GM23338 (cell line): ENCODE results near the gene DAB2. TPM values are rescaled to one million over a fixed set of nuclear protein-coding genes. Genes with fewer than 3 reads are reported as not detected.

Source experiments
- ATAC-seq: fragments of 200-7000 bp; cut with Tn5 transposase; 3 replicates; pipeline ENCODE4 v1.9.1; 2020
- DNase-seq: peaks from one replicate; pipeline ENCODE4 v3.0.0-alpha.2; 2015; ENCODE audit warnings: low spot score
- H2AFZ ChIP-seq: fragments of 200-600 bp; sonication (generic); 2 replicates; pipeline ENCODE4 v1.8.0; 2016; ENCODE audit warnings: antibody characterized with exemption, mild to moderate bottlenecking, moderate library complexity
- H3F3A ChIP-seq: fragments of 200-600 bp; sonication (generic); replicated peaks from 2 replicates; pipeline ENCODE4 v1.8.0; 2017; ENCODE audit warnings: antibody characterized with exemption, mixed run types, low read depth
- H3K27ac ChIP-seq: fragments of 200-600 bp; sonication (generic); 2 replicates; pipeline ENCODE4 v1.6.1; 2016; ENCODE audit warnings: low read depth
- H3K27me3 ChIP-seq: fragments of 200-600 bp; sonication (generic); 2 replicates; pipeline ENCODE4 v1.8.0; 2016; ENCODE audit warnings: mild to moderate bottlenecking, mixed run types, moderate library complexity; ENCODE audit not compliant: insufficient read depth
- H3K36me3 ChIP-seq: fragments of 200-600 bp; sonication (generic); 2 replicates; pipeline ENCODE4 v1.8.0; 2016; ENCODE audit warnings: mild to moderate bottlenecking; ENCODE audit not compliant: insufficient read depth
- H3K4me1 ChIP-seq: fragments of 200-600 bp; sonication (generic); 2 replicates; pipeline ENCODE4 v1.8.0; 2016; ENCODE audit warnings: mild to moderate bottlenecking, moderate library complexity; ENCODE audit not compliant: insufficient read depth
- H3K4me2 ChIP-seq: fragments of 200-600 bp; sonication (generic); 2 replicates; pipeline ENCODE4 v1.7.1; 2017; ENCODE audit warnings: mixed run types
- H3K4me3 ChIP-seq: fragments of 200-600 bp; sonication (generic); 2 replicates; pipeline ENCODE4 v1.6.1; 2016; ENCODE audit warnings: mixed run types
- H3K79me2 ChIP-seq: fragments of 200-600 bp; sonication (generic); replicated peaks from 2 replicates; pipeline ENCODE4 v1.8.0; 2017; ENCODE audit warnings: mild to moderate bottlenecking; ENCODE audit not compliant: insufficient read depth
- H3K9me2 ChIP-seq: fragments of 200-600 bp; sonication (generic); 2 replicates; pipeline ENCODE4 v1.8.0; 2017; ENCODE audit not compliant: insufficient read depth
- H4K20me1 ChIP-seq: fragments of 200-600 bp; sonication (generic); replicated peaks from 2 replicates; pipeline ENCODE4 v1.8.0; 2017; ENCODE audit warnings: mild to moderate bottlenecking; ENCODE audit not compliant: insufficient read depth
- H3K27ac Mint-ChIP-seq: 2 replicates; pipeline ENCODE4 v1.8.0; 2020; ENCODE audit warnings: inconsistent platforms, mild to moderate bottlenecking, moderate library complexity, mixed read lengths
- H3K27me3 Mint-ChIP-seq: 3 replicates; pipeline ENCODE4 v1.8.0; 2022; ENCODE audit warnings: low read depth, mild to moderate bottlenecking, moderate library complexity, mixed read lengths, inconsistent platforms; ENCODE audit not compliant: insufficient read depth, poor library complexity
- H3K36me3 Mint-ChIP-seq: 3 replicates; pipeline ENCODE4 v1.8.0; 2021; ENCODE audit warnings: low read depth, mild to moderate bottlenecking, inconsistent platforms, moderate library complexity, mixed read lengths
- H3K4me1 Mint-ChIP-seq: 3 replicates; pipeline ENCODE4 v1.8.0; 2020; ENCODE audit warnings: mild to moderate bottlenecking, inconsistent platforms, mixed read lengths
- H3K4me3 Mint-ChIP-seq: 3 replicates; pipeline ENCODE4 v1.8.0; 2021; ENCODE audit warnings: moderate library complexity, mild to moderate bottlenecking, inconsistent platforms, mixed read lengths
- H3K9me3 Mint-ChIP-seq: 3 replicates; pipeline ENCODE4 v1.8.0; 2020; ENCODE audit warnings: moderate library complexity, mild to moderate bottlenecking, inconsistent platforms, mixed read lengths
- CREB1 ChIP-seq: fragments of 250-450 bp; sonication (Bioruptor Pico); IDR thresholded peaks from 2 replicates; pipeline ENCODE4 v1.5.0; 2020; ENCODE audit warnings: low read depth, mild to moderate bottlenecking, moderate library complexity
- CTCF ChIP-seq, 2 experiments: fragments of 200-600 bp in 1 of 2; sonication (generic) in 1 of 2; conservative IDR thresholded peaks; 2 replicates each; pipeline versions ENCODE4 v1.5.1 to v1.6.1; 2016 to 2017; ENCODE audit warnings: antibody characterized with exemption in 2 of 2, low read depth in 2 of 2, mild to moderate bottlenecking in 2 of 2, moderate library complexity in 1 of 2
- EZH2 ChIP-seq: fragments of 200-600 bp; sonication (generic); IDR thresholded peaks from one replicate; pipeline ENCODE4 v1.8.0; 2017; ENCODE audit warnings: antibody characterized with exemption, mild to moderate bottlenecking, low read depth; ENCODE audit not compliant: unreplicated experiment
- JUNB ChIP-seq: IDR thresholded peaks from one replicate; pipeline ENCODE4 v1.6.1; 2016; ENCODE audit warnings: antibody characterized with exemption; ENCODE audit not compliant: unreplicated experiment
- NANOG ChIP-seq: IDR thresholded peaks from 2 replicates; pipeline ENCODE4 v1.6.1; 2016; ENCODE audit warnings: antibody characterized with exemption, borderline replicate concordance
- POLR2AphosphoS5 ChIP-seq: IDR thresholded peaks from 2 replicates; pipeline ENCODE4 v1.6.1; 2016; ENCODE audit warnings: antibody characterized with exemption, low read depth
- REST ChIP-seq: IDR thresholded peaks from one replicate; pipeline ENCODE4 v1.6.1; 2018; ENCODE audit warnings: antibody characterized with exemption; ENCODE audit not compliant: unreplicated experiment
- STAT1 ChIP-seq: IDR thresholded peaks from one replicate; pipeline ENCODE4 v1.6.1; 2016; ENCODE audit warnings: antibody characterized with exemption; ENCODE audit not compliant: unreplicated experiment
- ZNF114 ChIP-seq: fragments of 250-450 bp; sonication (Bioruptor Pico); IDR thresholded peaks from 2 replicates; pipeline ENCODE4 v1.5.0; 2020; ENCODE audit warnings: mild to moderate bottlenecking, moderate library complexity
- ZNF331 ChIP-seq: fragments of 250-450 bp; sonication (Bioruptor Pico); IDR thresholded peaks from 2 replicates; pipeline ENCODE4 v1.5.0; 2020; ENCODE audit warnings: low read depth, mild to moderate bottlenecking, moderate library complexity
- ZNF462 ChIP-seq: fragments of 250-450 bp; sonication (Bioruptor Pico); IDR thresholded peaks from 2 replicates; pipeline ENCODE4 v1.5.0; 2020; ENCODE audit warnings: mild to moderate bottlenecking, moderate library complexity
- polyA plus RNA-seq: library from polyadenylated mRNA; unstranded; fragments of >200 nt; fragmentation: Nextera tagmentation; extraction: Ambion mirVana; gene quantifications from 2 replicates; pipeline ENCODE4 v1.2.1, GENCODE V29; 2016
- total RNA-seq: library from RNA; depleted of rRNA; stranded (reverse); fragments of >200 nt; shearing (Covaris generic); gene quantifications from 2 replicates; pipeline ENCODE4 v1.2.3, GENCODE V29; 2014

The DAB2 gene
- total and polyA plus RNA-seq, 2 experiments from 2014 or later: 6.4 to 8.4 TPM

GRCh38 chr5:39465843-39466242 lies 41.1 kb upstream of the DAB2 start (continued):
- TF ChIP-seq CREB1: no peak
- no peak for TF ChIP-seq JUNB
- TF ChIP-seq CTCF (conservative IDR thresholded peaks at IDR 0.05; ENCODE audit: low read depth in 2 of 2): no peak
- TF ChIP-seq ZNF331 (CRISPR knock-in tag): no peak

- no peak for DNase-seq
- H3K27me3 ChIP-seq: no peaks in the 10 kb centered on the region; the same call in 1 of the 2 replicates
- no peaks in the 10 kb centered on the region for H3K9me3 Mint-ChIP-seq
- H3K79me2 ChIP-seq: no peaks in the 10 kb centered on the region
- no peak overlapping the region for H3K27ac ChIP-seq
- no peak for ATAC-seq
- peaks cover 2% of the 10 kb centered on the region for H3K27me3 Mint-ChIP-seq
- no peaks in the 10 kb centered on the region for H3K36me3 Mint-ChIP-seq
- H3K4me1 ChIP-seq: no peaks in the 10 kb centered on the region
- no peak overlapping the region for H3K27ac Mint-ChIP-seq
- no peak overlapping the region for H2AFZ ChIP-seq
- no peak overlapping the region for H3K4me2 ChIP-seq
- H3K4me1 Mint-ChIP-seq: no peaks in the 10 kb centered on the region
- H3F3A ChIP-seq: no peaks in the 10 kb centered on the region
- no peaks in the 10 kb centered on the region for H3K36me3 ChIP-seq
- H3K4me3 ChIP-seq: no peak overlapping the region
- no peak overlapping the region for H3K4me3 Mint-ChIP-seq
- no peaks in the 10 kb centered on the region for H3K9me2 ChIP-seq
- H4K20me1 ChIP-seq: no peaks in the 10 kb centered on the region
- TF ChIP-seq EZH2: no peak
- TF ChIP-seq ZNF331 (CRISPR knock-in tag): no peak
- TF ChIP-seq REST: no peak
- TF ChIP-seq NANOG: no peak
- TF ChIP-seq ZNF114 (CRISPR knock-in tag): no peak
- no peak for TF ChIP-seq JUNB
- TF ChIP-seq STAT1: no peak
- TF ChIP-seq CTCF (conservative IDR thresholded peaks at IDR 0.05; ENCODE audit: low read depth in 2 of 2): no peak
- TF ChIP-seq ZNF462 (CRISPR knock-in tag): no peak
- no peak for TF ChIP-seq POLR2AphosphoS5
- no peak for TF ChIP-seq CREB1
These were observed 40.3 kb upstream of the DAB2 start for GRCh38 chr5:39465097-39465496.
